Astrocyte of the hippocampus (primary cell): Measurements from ENCODE around the gene KRTAP13-4.
A peak's percentile ranks its signal among the peaks of the same experiment; 100 is the strongest.

Experiments used
- DNase-seq: peaks from one replicate; pipeline ENCODE4 v3.0.0; 2011; ENCODE audit warnings: low read depth, low spot score

Gene KRTAP13-4

DNA sequence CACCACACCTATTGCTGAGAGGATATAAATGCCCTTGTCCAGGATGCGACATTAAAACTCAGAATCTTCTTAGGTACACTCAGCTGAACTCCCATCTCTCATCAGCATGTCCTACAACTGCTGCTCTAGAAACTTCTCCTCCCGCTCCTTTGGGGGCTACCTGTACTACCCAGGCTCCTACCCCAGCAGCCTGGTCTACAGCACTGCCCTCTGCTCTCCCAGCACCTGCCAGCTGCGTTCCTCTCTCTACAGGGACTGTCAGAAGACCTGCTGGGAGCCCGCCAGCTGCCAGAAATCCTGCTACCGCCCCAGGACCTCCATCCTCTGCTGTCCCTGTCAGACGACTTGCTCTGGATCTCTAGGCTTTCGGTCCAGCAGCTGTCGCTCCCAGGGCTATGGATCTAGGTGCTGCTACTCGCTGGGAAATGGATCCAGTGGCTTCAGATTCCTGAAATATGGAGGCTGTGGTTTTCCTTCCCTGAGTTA is at the start of gene KRTAP13-4:
Gene KRTAP13-4 (plus strand): TSS at position 51 of the 486 bp plus-strand sequence. CDS start 56 bp downstream, at position 107.
- no peak for DNase-seq

DNA sequence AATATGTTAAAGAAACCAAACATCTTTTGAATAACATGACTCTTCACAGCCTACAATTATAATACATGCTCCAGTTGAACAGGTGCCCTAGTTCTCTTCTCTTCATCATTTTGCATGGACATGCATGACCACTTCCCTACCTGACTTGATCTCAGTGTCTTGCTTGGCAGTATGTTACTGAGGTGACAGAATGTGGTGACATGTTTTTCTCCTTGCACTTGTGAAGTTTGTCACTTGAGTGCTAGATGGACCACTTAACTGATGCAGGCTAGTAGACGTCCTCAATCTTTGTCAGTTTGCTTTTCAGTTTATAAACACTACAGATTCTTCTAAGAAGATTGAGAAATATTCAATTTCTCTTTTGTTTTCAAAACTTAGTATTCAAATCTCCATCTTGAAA is 47.8 kb upstream of the KRTAP13-4 start:
- no peak for DNase-seq

GRCh38 chr21:30391492-30392025 is 38.5 kb upstream of the KRTAP13-4 start:
- no peak for DNase-seq

- DNase-seq: no peak
Measured at GRCh38 chr21:30395731-30396130, 34.3 kb upstream of the KRTAP13-4 start, which contains the start of gene KRTAP13-1. Gene KRTAP13-1 (plus strand): TSS chr21:30396031. CDS start chr21:30396087, 56 bp downstream.

GRCh38 chr21:30408782-30409494 is 21.1 kb upstream of the KRTAP13-4 start:
- peak; percentile 24 for DNase-seq

GRCh38 chr21:30415993-30416392 is 14.0 kb upstream of the KRTAP13-4 start:
- DNase-seq: no peak

GRCh38 chr21:30425826-30426225 is 4.2 kb upstream of the KRTAP13-4 start, which contains the start of gene KRTAP13-3:
Gene KRTAP13-3 (minus strand): TSS chr21:30425926. CDS start chr21:30425912, 14 bp downstream.
- no peak for DNase-seq

DNA sequence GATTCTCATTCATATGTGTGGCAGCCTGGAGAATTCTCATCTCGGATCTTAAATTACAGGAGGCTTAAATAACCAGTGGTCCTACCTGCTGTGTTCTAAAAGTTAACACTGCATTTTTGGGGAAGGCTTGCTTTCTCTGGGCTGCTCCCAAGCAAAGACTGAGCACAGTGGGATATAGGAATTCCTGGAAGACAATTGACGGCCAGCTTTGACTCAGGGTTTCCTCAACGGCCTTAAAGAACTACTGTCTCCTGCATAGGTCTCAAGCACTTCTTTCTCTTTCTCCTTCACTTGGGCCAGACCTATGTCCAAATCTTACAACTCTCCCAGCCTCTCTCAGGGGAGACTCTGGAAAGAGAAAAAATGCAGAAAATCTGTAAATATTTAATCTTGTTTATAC is 3.3 kb upstream of the KRTAP13-4 start:
- DNase-seq: no peak

GRCh38 chr21:30434033-30434631 is 4.1 kb downstream of the KRTAP13-4 start:
- DNase-seq: peak; percentile 37

GRCh38 chr21:30437010-30437565 is 7.1 kb downstream of the KRTAP13-4 start:
- DNase-seq: no peak

DNA sequence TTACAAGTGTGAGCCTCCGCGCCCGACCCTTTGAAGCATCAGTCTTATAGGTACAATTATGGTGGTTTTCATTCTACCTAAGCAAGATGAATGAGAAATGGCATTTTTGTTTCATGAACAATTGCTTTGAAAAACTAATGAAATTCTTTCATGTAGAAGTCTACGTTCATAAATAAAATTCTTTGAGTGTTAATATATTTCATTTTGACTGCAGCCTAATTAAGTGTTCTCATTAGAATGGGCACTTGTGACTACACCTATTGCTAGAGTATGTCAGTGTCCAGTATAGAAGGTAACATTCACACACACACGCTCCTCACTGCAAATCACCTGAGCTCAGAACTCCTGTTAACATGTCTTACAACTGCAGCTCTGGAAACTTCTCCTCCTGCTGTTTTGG is 10.0 kb downstream of the KRTAP13-4 start, which contains the start of gene KRTAP15-1:
Gene KRTAP15-1 (plus strand): TSS at position 301 of the 400 bp plus-strand sequence. CDS start 53 bp downstream, at position 354.
- no peak for DNase-seq

DNA sequence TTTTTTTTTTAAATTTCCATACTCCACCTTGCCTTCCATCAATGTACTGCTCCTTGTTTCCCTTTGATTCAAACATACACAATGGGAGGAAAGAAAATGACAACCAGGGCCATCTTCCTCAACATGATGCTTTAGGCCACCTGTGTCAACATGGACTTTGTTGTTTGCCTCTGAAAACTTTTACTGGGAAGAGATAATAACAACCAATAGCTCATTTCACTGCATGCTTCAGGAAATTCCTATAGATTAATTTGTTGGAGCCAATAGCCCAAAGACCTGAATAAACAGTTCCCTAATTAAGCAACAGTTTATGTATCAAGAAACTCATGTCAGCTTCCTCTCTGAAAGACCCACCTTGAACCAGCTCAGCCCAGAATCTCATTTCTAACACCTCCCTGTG is 13.2 kb downstream of the KRTAP13-4 start:
- DNase-seq: no peak

DNA sequence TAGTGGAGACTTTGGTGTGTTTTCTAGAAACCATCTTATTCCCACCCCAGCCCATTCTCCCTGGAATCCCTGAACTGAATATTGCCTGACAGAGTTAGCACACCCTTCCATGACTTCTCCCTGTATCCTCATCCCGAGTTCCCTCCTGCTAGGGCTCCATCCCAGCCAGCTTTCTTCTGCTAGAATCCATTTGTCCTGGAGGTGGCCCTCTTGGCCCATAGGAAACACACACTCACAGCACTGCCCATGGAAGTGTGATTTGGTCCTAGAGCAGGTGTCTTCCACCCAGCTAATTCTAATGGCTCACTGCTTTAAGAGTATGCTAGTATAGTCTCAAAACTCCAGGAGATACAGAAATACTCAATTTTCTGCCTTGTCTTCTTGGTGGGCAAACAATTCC is 14.2 kb downstream of the KRTAP13-4 start:
- DNase-seq: no peak

DNA sequence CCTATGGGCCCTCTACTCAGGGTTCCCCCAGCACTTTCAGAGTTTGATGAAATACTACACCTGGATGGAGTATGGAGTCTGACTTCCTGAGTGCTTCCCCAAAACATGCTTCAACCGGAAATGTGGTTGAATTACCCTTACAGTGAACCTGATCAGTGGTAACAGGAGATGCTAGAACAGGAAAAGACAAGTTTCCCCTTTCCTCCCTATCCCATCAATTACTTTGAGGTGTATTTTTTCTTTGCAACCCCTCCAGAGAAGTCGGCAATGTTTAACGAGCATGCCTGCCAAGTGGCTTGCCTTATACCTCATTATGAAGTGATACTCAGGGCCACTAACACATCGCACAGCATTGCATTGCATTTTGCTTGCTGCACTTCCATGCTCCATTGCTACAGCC is 17.0 kb downstream of the KRTAP13-4 start:
- DNase-seq: no peak

GRCh38 chr21:30448514-30448913 is 18.5 kb downstream of the KRTAP13-4 start:
- DNase-seq: no peak

GRCh38 chr21:30463713-30464112 is 33.7 kb downstream of the KRTAP13-4 start:
- peak; percentile 1 for DNase-seq

GRCh38 chr21:30468900-30469714 is 39.1 kb downstream of the KRTAP13-4 start:
- no peak for DNase-seq

DNA sequence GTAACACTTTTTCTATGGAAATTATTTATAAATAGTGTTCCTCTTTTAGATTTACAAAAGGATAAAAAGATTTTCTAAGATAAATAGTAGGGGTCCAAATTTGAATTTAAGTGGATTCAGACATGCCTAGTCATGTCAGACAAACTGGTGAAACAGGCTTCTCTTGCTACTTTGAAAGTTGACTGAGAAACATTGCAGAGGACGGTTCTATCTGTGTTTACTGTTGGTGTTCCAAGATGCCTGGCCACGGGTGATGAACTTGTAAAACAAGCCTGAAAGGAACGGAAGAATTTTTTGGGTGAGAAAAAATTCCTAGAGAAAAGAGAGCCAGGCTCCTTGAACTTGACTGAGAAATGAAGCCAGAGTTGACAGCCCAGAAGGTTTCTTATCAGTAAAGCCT is 48.0 kb downstream of the KRTAP13-4 start:
- DNase-seq: no peak

- no peak for DNase-seq
Measured at GRCh38 chr21:30479259-30479658, 49.2 kb downstream of the KRTAP13-4 start.

DNA sequence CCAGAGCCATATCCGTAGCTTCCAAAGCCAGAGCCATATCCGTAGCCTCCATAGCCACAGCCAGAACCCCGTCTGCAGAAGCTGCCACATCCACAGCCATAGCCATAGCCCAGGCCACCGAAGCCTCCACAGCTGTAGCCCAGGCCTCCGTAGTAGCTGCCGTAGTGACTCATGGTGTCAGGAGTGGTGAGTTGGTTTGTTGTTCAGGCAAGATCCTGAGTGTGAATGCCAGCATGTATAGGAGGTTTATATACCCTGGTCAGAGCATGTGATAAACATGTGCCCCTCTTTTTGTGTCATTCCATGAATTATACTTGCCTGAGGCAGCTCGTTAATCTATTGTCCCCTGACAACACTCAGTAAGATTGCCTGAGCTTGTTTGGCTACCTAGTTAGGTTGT is 50.1 kb downstream of the KRTAP13-4 start, which contains the start of gene KRTAP19-1:
Gene KRTAP19-1 (minus strand): TSS at position 223 of the 400 bp plus-strand sequence. CDS start 50 bp downstream, at position 173.
- DNase-seq: no peak
